ENCODE data around the gene EGLN2.
"Not testable (repeated sequence)": the region's sequence is repeated elsewhere in the genome, so short reads cannot be mapped to it uniquely, and the experiment has no call there.

Gene EGLN2

DNA sequence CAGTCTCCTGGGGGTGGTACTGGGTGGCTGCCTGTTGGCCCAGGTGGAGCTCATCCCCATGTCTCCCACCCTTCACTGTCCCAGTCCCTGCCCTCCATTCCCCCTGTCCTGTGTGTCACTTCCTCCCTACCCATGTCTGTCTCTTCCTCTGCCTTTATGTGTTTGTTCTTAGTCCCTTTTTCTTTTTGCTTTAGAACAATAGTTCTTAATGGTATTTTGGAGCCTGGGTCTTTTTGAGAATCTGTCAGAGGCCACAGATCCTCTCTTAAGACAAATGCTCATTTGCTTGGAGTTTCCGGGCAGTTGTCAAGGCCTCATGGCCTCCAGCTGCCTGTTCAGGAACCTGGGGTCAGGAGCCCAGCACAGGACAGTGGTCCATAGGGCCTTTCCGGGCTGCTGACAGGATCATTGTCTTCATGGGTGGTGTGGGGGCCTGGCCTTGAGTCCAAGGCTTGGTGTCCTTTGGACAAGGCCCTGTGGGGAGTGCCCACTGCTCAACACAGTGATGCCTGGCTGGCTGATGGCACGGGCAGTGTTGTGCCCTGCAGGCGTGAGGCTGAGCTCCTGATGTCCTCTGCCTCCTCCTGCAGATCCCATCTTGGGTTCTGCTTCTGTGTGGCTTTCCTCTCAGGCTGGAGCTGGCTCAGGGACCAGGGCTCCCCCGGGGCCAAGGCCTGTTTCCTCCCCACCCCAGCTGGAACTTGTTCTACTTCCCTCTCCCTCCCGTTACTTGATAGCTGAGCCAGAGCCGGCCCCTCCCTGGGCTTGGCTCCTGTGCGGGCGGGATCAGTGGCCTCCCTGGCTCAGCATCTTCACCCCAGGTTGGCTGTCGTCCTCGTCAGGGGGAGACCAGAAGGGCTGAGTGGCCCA lies 3.5 kb downstream of the EGLN2 start:
- DNase-seq: peak; percentile 7

DNA sequence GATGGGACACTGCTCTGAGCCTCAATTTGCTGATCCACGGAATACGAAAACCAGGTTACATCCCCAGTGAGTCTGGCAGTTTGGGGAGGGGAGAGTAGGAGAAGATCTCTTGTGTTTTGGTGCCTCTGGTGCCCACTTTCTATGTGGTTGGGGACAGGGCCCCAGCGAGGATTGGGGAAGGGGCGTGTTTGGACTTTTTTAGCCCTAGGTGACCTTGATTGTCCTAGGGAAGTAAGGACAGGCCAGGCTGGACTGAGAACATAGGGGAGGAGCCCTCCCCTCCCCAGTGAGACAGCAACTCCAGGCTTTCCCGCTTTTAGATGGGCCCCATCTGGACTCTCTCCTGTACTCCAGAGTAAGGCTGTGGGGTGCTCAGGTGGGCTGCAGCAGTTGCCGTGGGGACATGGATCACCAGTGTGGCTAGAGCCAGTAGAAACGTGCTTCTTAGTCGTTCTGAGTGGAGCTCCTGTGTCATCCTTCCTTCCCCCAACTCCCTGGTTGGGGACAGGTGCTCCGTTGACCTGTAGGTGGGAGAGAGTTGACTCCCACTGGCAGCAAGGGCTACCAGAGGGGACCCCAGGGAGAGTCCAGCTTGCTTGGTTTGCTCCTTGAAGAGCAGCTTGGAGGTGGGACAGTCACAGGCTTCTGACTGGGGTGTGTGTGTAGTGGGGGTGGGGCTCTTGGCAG lies 4.3 kb downstream of the EGLN2 start:
- DNase-seq: no peak

DNA sequence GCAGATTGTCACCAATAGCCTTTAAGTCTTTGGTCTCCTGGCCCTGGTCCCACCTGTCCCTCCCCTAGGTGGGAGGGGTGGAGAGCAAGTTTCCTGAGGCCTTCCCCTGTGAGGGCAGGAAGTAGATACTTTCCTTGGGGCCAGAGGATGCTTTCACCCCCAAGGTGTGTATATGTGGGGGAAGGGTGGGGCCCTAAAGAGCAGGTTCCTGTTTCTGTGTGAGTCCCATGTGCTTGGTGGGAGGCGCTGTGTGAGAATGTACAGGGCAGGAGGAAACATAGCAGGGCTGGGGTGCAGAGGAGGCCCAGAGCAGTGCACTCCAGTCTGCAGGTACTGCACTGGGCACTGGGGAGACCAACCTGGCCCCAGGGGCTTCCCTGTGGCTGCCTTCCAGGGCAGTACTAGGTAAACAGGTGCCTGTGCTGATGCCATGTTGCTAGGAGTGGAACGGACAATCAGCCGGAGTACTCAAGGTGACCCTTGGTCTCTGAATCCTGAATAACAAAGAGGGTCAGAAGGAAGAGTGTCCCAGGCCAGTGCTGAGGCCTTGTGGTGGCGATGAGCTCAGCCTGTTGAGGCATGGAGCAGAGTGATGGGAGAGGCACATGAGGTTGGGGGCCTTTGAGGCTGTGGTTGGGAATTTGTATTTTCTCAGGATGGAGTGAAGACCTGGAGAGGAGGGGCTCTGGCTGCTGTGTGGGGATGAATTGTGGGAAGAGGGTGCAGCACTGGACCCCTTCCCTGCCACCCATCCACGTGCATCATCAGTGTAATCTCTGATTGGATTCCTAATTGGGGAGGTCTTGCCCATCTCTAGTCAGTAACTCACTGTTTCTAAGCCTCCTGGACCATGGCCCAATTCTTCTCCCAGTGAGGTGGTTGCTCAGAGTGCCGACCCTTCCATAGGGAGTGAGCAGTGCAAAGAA lies 5.1 kb downstream of the EGLN2 start:
- no peak for DNase-seq

DNA sequence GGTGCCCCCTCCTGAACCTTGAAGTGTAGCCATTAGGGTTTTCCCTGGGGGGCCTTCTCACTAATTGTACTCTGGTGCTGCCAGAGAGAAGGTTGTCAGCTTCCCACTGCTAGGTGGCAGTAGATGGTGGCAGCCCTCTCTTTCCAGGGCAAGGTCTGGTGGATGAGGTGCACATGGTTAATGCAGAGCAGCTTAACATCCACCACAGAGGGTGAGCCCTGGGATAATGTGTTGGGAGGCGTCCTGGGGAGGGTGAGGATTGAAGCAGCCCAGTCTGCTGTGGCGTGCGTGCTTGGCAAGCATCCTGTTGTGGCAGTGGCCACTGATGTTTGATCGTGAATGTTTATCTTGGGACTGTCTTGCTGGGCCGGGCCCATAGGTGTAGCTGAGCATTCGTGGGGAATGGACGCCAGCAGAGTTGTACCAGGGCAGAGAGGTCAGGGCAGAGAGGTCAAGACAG lies 5.8 kb downstream of the EGLN2 start:
- DNase-seq: no peak

DNA sequence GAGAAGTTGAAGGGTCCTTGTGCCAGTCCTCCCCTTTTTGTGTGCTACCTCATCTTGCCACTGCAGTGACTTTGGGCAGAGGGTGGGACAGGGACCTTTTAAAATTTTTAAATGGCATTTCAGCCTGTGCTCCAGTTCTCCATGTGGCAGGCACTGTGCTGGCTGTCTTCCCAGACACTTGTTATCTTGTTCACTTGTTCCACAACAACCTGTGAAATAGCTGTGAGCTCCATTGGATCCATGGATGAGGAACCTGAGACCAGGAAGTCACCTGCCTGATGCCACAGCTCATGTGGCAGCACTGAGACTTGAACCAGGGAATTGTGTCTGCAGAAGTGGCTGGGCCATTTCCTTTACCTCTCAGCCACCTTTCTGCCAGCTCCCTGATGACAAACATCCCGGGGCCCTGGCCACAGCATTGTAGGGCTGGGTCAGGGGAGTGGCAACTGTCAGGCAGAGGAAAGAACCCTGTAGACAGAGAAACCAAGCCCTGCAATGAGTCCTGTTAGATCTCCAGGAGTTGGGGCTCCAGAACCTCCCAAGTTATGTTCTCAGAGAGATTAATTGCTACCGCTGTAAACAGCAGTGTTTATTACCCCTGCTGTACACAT lies 6.4 kb downstream of the EGLN2 start:
- no peak for DNase-seq

- DNase-seq: no peak
These were observed 7.6 kb downstream of the EGLN2 start for GRCh38 chr19:40806423-40807146.

DNA sequence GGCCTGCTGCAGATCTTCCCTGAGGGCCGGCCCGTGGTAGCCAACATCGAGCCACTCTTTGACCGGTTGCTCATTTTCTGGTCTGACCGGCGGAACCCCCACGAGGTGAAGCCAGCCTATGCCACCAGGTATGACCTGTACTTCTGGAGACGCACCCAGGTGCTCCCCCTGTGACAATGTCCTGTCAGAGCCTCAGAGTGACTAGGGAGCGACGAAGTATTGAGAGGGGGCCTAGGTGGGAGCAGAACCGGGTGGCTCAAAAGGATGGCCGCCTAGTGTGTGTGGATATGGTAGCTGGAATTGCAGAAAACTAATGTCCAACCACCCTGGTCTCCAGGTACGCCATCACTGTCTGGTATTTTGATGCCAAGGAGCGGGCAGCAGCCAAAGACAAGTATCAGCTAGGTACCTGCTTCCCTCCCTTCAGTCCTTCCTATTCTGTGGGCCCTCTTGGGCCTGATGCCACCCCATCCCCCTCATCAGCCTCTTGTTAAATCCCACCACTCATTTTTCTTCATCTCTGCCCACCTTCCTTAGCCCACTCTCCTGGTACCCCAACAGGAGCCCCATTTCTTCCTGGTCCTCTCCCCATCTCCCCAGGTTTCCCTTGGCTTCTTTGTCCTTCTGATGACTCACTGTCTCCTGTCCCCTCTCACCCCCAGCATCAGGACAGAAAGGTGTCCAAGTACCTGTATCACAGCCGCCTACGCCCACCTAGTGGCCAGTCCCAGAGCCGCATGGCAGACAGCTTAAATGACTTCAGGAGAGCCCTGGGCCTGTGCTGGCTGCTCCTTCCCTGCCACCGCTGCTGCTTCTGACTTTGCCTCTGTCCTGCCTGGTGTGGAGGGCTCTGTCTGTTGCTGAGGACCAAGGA lies 8.4 kb downstream of the EGLN2 start:
- no peak for DNase-seq

DNA sequence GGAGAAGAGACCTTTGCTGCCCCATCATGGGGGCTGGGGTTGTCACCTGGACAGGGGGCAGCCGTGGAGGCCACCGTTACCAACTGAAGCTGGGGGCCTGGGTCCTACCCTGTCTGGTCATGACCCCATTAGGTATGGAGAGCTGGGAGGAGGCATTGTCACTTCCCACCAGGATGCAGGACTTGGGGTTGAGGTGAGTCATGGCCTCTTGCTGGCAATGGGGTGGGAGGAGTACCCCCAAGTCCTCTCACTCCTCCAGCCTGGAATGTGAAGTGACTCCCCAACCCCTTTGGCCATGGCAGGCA lies 9.0 kb downstream of the EGLN2 start:
- no peak for DNase-seq

DNA sequence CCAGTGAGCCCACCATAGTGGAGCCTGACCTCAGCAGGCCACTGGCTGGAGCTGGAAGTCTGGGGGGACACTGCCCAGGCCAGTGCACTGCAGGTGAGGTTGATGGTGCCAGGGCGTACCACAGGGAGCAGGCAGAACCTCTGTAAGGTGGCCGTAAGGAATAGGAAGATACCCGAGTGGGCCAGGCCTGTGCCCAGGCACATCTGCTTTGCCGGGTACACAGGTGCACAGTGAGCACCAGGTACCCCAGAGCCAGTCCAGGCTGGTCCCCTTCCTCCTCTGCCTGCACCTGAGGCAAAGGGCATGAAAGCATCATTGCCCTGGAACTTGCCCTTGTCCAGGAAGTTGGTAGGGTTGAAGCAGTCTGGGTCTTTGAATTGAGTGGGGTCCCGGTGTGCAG lies 9.5 kb downstream of the EGLN2 start:
- no peak for DNase-seq

DNA sequence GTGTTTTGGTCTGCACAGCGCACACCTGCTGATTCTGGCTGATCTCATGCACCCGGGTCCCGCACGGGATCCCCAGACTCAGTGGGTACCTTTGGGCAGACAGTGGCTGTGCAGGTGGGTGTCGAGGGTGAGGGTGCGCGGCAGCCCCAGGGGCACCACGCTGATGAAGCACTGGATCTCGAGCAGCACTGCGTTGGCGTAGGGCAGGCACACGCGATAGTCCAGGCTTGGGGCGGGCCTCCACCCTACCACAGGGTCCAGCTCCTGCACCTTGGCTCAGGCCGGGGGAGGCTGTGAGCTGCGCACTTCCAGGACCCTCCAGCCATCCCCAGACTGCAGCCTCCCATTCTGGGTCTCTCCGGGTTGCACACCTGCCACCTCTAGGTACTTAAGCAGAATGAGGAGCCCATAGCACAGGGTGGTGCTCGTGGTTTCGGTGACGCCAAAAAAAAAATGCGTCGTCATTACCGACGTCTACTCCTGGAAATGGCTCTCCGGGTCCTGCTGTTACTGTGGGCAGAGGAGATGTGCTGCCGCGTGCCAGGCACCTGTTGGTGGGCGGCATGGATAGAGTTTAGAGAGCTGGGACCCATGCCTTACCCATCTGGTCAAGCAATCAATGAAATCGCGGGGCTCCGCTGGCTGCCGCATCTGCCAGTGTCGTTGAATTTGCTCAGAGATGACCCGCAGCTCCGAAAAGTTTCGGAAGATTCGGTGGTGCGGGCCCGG lies 10.5 kb downstream of the EGLN2 start:
- no peak for DNase-seq

GRCh38 chr19:40810160-40810559 lies 11.2 kb downstream of the EGLN2 start:
- no peak for DNase-seq

- not testable (repeated sequence) for DNase-seq
These were observed 11.8 kb downstream of the EGLN2 start for GRCh38 chr19:40810649-40811408.

DNA sequence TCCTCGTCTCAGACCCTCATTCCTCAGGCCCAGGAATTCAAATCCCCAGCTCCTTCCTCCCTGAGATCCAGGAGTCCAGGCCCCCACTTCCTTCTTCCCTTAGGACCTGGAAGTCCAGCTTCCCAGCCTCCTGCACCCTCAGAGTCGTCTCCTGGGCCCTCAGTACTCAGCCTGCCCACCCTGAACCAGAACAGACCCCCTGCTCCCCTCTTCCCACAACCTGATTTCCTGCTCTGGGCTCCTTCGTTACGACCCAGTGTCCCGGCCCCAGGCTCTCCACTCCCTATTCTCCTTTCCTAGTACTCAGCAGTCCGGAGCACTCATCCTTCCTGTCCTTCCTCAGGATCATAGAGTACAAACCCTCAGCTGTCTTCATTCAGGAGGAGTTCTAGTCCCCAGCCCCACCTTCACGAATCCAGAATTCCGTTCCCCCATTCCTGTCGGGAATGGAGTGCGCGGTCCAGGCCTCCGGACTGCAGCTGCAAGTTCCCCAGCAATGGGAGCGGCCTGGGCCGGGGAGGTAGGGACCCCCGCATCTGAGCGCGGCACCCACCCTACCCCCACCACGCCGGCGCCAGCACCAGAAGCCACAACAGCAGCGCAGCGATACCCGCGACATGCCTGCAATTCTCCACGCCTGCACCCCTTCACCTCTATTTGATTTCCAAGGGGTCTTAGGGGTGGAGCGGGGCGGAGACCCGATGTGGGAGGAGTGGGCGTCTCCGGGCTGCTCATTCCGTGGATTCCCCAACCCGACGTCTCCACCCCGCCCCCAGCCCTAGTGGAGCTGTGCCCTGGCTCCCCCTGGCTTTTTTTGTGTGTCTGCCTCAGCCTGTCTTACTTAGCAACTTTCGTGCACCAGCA lies 12.7 kb downstream of the EGLN2 start:
- no peak for DNase-seq

DNA sequence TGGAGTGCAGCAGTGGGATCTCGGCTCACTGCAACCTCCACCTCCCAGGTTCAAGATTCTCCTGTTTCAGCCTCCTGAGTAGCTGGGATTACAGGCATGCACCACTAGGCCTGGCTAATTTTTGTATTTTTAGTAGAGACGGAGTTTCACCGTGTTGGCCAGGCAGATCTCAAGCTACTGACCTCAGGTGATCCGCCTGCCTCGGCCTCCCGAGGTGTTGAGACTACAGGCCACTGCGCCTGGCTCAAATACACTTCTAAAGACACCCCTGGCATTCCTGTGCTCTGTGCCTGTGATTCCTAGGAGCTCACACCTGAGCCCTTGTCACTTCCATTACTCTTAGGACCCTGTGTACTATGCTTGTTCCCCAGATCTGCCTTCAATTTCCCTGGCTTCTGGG lies 13.6 kb downstream of the EGLN2 start:
- DNase-seq: not testable (repeated sequence)

GRCh38 chr19:40813182-40813581 lies 14.2 kb downstream of the EGLN2 start:
- DNase-seq: no peak

DNA sequence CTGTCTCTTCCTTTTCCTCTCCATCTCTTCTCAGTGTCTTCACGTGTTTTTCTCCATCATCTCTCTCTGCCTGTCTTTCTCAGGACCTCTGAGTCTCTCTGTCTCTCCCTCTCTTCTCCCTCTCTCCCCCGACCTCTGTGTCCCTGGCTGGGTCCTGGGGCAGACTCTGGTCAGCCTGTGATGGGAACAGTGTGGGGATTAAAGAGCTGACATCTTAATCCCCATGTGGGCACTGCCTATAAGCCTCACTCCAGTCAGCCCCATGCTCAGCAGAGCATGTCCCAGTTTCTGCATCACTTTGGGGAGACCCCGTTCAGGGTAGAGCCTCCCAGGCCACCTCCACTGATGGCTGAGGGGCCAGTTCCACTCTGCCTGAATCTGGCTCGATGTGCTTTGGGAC lies 16.2 kb downstream of the EGLN2 start:
- DNase-seq: no peak

- DNase-seq: peak; percentile 46
These were observed 19.7 kb downstream of the EGLN2 start for GRCh38 chr19:40818480-40819399.
